GM12873 (cell line): ENCODE results near the gene JMJD1C.

ENCODE experiments used
- TF ChIP-seq, protein P1 (sequence below): IDR thresholded peaks from 2 replicates; pipeline ENCODE4 v1.5.1; 2012; ENCODE audit warnings: low read depth, mild to moderate bottlenecking, moderate library complexity, low read length, control low read depth; ENCODE audit not compliant: insufficient read depth; ENCODE audit errors: missing control alignments

The JMJD1C gene

GRCh38 chr10:63348245-63348850 is 117.4 kb downstream of the JMJD1C start:
- TF ChIP-seq, protein P1, sequence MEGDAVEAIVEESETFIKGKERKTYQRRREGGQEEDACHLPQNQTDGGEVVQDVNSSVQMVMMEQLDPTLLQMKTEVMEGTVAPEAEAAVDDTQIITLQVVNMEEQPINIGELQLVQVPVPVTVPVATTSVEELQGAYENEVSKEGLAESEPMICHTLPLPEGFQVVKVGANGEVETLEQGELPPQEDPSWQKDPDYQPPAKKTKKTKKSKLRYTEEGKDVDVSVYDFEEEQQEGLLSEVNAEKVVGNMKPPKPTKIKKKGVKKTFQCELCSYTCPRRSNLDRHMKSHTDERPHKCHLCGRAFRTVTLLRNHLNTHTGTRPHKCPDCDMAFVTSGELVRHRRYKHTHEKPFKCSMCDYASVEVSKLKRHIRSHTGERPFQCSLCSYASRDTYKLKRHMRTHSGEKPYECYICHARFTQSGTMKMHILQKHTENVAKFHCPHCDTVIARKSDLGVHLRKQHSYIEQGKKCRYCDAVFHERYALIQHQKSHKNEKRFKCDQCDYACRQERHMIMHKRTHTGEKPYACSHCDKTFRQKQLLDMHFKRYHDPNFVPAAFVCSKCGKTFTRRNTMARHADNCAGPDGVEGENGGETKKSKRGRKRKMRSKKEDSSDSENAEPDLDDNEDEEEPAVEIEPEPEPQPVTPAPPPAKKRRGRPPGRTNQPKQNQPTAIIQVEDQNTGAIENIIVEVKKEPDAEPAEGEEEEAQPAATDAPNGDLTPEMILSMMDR: no peak

- TF ChIP-seq, protein P1: no peak
Measured at GRCh38 chr10:63346015-63346441, 119.7 kb downstream of the JMJD1C start.

DNA sequence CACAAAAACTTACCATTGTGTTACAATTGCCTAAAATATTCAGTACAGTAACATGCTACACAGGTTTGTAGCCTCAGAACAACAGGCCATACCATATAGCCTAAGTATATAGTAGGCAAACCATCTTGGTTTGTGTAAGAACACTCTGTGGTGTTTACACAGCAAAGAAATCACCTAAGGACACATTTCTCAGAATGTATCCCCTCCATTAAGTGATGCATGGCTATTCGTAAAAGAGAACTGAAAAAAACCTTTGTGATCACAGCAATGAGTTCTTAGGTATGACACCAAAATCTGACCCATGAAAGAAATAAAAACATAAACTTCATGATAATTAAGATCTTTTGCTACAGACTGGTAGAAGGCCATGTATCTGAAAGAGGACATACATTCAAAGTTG is 121.5 kb downstream of the JMJD1C start:
- TF ChIP-seq, protein P1: no peak

DNA sequence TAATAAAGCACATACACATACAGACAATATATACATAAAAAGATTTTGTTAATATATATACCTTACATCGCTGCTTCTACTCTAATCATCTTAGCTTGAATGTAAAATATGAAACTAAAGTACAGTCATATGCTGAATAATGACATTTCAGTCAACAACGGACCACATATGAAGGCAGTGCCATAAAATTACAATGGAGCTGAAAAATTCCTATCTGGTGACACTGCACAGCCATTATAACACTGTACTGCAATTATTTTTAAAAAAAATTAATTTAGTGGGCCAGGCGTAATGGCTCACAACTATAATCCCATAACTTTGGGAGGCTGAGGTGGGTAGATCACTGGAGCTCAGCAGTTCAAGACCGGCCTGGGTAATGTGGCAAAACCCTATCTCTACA is 122.3 kb downstream of the JMJD1C start:
- TF ChIP-seq, protein P1: no peak

DNA sequence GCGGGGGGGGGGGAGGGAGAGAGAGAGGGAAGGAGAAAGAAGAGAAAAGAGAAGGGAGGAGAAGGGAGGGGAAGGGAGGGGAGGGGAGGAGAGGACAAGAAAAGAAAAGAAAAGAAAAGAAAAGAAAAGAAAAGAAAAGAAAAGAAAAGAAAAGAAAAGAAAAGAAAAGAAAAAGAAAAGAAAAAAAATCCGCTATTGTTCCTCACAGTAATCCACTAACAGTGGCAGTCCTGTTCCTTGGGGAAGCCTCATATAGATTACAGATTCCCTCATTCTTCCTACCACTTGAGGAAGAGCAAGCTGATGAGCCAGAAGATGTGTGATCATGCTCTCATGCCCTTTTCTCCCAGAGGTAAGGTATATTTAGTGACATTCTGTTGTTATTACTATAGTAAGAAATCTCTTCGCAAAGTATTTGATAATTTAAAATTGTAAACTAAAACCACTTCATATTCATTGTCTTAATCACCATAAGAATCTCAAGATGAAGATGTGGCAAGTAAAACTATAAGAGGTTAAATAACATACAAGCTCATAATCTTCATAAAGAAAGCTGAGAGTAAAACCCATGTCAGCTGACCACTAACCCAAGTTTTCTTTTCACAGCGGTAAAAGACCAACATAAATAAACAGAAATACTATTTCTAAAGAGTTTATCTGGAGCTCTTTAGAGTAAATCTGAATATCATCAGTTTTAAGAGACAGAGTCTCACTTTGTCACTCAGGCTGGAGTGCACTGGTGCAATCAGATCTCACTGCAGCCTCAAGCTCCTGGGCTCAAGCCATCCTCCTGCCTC is 128.1 kb downstream of the JMJD1C start:
- TF ChIP-seq, protein P1: no peak

- TF ChIP-seq, protein P1: no peak
Measured at GRCh38 chr10:63331586-63331985, 134.2 kb downstream of the JMJD1C start.

GRCh38 chr10:63324495-63324854 is 141.3 kb downstream of the JMJD1C start:
- TF ChIP-seq, protein P1: no peak
